GM18951 (cell line): ENCODE data around the gene MYO5A.
"Not testable (repeated sequence)": the region's sequence is repeated elsewhere in the genome, so short reads cannot be mapped to it uniquely, and the experiment has no call there.

Experiments used
- POLR2A ChIP-seq: IDR thresholded peaks from 4 replicates; pipeline ENCODE4 v1.6.1; 2011; ENCODE audit warnings: mild to moderate bottlenecking; ENCODE audit not compliant: insufficient read length, insufficient read depth; ENCODE audit errors: extremely low read depth
- in situ Hi-C: fragments of 300-500 bp; cut with MboI; formaldehyde crosslinking; loops from one replicate; pipeline ENCODE4 v1.12.0; 2022; ENCODE audit warnings: low sequenced_read_pairs, mixed read lengths, inconsistent platforms; ENCODE audit not compliant: unreplicated experiment

Gene MYO5A

GRCh38 chr15:52524223-52525136, 4.2 kb downstream of the MYO5A start:
- in situ Hi-C loops = no loop called here
- no peak for TF ChIP-seq POLR2A

DNA sequence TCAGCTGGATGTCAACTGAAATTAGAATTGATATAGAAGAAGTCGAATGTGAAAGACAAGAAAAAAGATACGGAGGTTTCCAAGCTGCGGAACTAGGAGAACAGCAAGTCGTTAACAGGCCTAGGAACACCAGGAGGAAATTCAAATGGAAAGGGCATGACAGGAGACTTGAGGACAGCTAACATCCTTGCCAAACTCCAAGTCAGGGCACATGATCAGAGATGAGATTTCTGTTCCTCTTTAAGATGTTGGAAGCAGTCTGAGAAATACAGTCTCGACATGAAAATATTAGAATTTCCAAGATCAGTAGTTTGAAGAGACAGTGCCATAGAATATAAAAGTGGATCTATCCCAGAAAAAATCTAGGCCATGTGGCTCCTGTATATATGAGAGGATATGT, 5.0 kb downstream of the MYO5A start:
- TF ChIP-seq POLR2A = no peak
- in situ Hi-C loops = no loop called here

GRCh38 chr15:52523192-52523591, 5.5 kb downstream of the MYO5A start:
- in situ Hi-C loops = no loop called here

GRCh38 chr15:52521682-52522081, 7.0 kb downstream of the MYO5A start:
- in situ Hi-C loops = no loop called here
- TF ChIP-seq POLR2A = no peak

More at GRCh38 chr15:52523192-52523591, 5.5 kb downstream of the MYO5A start:
- TF ChIP-seq POLR2A = no peak

GRCh38 chr15:52520421-52520820, 8.3 kb downstream of the MYO5A start:
- TF ChIP-seq POLR2A = no peak
- in situ Hi-C loops = no loop called here

- in situ Hi-C loops = no loop called here
- TF ChIP-seq POLR2A = no peak
Measured at GRCh38 chr15:52518487-52519371, 10.0 kb downstream of the MYO5A start.

GRCh38 chr15:52517014-52517413, 11.7 kb downstream of the MYO5A start:
- no peak for TF ChIP-seq POLR2A
- in situ Hi-C loops = no loop called here

DNA sequence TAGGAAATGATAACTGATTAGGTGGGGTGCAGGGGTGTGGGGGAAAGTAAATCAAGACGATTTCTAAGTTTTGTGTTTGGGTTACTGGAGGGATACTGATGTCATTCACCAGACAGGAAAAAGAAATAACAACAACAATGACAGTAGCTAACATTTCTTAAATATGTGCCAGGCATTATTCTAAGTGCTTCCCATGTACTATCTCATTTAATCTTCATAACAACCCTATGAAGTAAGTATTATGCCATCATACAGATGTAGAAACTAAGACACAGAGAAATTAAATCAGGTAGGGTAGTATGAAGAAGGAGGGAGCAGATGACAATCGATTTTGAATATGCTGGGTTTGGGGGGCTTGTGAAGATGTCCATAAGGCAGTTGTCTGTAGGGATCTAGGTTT, 13.3 kb downstream of the MYO5A start:
- in situ Hi-C loops = no loop called here
- no peak for TF ChIP-seq POLR2A

DNA sequence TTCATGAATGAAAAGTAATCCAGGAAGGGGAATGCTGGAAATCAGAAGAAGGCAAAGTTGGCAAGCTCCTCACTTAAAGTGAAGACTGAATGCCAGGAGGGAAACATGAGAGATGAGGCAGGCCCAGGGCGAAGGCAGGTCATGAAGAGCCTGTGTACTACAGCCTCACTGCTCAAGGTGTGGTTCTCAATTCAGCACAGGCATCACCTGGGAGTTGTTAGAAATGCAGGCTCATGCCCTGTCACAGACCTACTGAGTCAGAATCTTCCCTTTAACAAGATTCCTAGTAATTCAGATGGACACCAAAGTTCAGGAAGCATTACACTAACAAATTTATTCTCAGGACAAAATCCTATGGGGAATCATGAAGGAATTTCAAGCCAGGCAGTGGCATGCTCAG, 14.2 kb downstream of the MYO5A start:
- no peak for TF ChIP-seq POLR2A
- in situ Hi-C loops = no loop called here

- in situ Hi-C loops = not testable (repeated sequence)
Measured at GRCh38 chr15:52512869-52513268, 15.8 kb downstream of the MYO5A start.

GRCh38 chr15:52511084-52511483, 17.6 kb downstream of the MYO5A start:
- in situ Hi-C loops = no loop called here
- TF ChIP-seq POLR2A = no peak

DNA sequence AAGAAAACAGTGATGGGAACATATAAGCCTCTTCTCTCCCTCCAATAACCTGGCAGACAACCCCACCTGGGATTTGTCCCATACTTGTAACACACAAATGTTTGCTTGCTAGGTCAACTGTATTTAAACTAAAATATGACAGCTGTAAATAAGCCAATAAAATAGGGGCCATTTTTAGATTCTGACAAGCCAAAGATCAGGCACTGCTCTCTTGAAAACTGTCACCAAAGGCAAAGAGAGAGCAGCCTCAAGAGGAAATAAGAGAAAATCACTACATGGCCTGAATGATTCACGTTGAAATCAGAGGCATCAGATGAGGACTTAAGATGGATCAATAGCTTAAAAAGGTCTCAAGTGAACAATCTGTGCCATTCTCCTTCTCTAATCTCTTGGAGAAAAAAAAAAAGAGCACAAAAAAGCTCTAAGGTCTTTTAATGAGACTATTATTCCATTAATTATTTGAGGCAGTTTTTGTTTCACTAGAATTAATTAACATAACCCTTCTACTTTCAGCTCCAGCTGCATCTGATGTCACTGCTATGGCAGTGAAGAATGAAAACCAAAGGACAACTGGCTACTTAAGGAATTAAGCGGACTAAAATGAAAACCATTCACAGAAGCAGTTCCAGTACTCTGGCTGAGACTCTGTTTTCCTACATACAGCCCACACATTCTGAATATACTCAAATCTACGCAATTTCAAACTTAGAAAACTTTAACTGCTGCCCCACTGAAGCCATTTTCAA, 19.0 kb downstream of the MYO5A start:
- no peak for TF ChIP-seq POLR2A
- in situ Hi-C loops = no loop called here

DNA sequence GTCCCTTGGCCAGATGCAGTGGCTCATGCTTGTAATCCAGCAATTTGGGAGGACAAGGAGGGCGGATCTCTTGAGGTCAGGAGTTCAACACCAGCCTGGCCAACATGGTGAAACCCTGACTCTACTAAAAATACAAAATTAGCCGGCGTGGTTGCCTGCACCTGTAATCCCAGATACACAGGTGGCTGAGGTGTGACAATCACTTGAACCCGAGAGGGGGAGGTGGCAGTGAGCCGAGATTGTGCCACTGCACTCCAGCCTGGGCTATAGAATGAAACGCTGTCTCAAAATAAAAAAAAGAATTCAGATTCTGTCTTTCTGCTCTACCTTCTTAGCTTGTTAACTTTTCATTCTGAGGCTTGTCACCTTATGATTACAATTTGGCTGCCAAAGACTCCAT, 22.1 kb downstream of the MYO5A start:
- no peak for TF ChIP-seq POLR2A
- in situ Hi-C loops = no loop called here

- TF ChIP-seq POLR2A = no peak
- in situ Hi-C loops = no loop called here
Measured at GRCh38 chr15:52505151-52505550, 23.5 kb downstream of the MYO5A start.
